ENCODE data around the gene ZBTB7A.

Gene ZBTB7A

GRCh38 chr19:4094291-4094690 lies 27.6 kb upstream of the ZBTB7A start:
- DNase-seq (ENCODE audit: low spot score): no peak

- DNase-seq (ENCODE audit: low spot score): no peak
Observed at GRCh38 chr19:4093643-4094175, 27.0 kb upstream of the ZBTB7A start.

GRCh38 chr19:4090356-4091220 lies 23.9 kb upstream of the ZBTB7A start:
- no peak for DNase-seq (ENCODE audit: low spot score)

- DNase-seq (ENCODE audit: low spot score): no peak
Observed at GRCh38 chr19:4089946-4090345, 23.2 kb upstream of the ZBTB7A start.

GRCh38 chr19:4089400-4089908 lies 22.8 kb upstream of the ZBTB7A start:
- DNase-seq (ENCODE audit: low spot score): peak; percentile 44

GRCh38 chr19:4088975-4089374 lies 22.3 kb upstream of the ZBTB7A start:
- DNase-seq (ENCODE audit: low spot score): peak; percentile 68

- no peak for DNase-seq (ENCODE audit: low spot score)
Observed at GRCh38 chr19:4087787-4088679, 21.3 kb upstream of the ZBTB7A start.

GRCh38 chr19:4086411-4086867 lies 19.7 kb upstream of the ZBTB7A start:
- DNase-seq (ENCODE audit: low spot score): no peak

- DNase-seq (ENCODE audit: low spot score): no peak
Observed at GRCh38 chr19:4084547-4084877, 17.8 kb upstream of the ZBTB7A start.

- peak; percentile 58 for DNase-seq (ENCODE audit: low spot score)
Observed at GRCh38 chr19:4083677-4084546, 17.2 kb upstream of the ZBTB7A start.

GRCh38 chr19:4082172-4082571 lies 15.5 kb upstream of the ZBTB7A start:
- no peak for DNase-seq (ENCODE audit: low spot score)

GRCh38 chr19:4081441-4082129 lies 14.9 kb upstream of the ZBTB7A start:
- no peak for DNase-seq (ENCODE audit: low spot score)

- no peak for DNase-seq (ENCODE audit: low spot score)
Observed at GRCh38 chr19:4080473-4080872, 13.8 kb upstream of the ZBTB7A start.

- DNase-seq (ENCODE audit: low spot score): peak; percentile 40
Observed at GRCh38 chr19:4077800-4078684, 11.3 kb upstream of the ZBTB7A start.

GRCh38 chr19:4077007-4077374 lies 10.3 kb upstream of the ZBTB7A start:
- DNase-seq (ENCODE audit: low spot score): no peak

GRCh38 chr19:4075373-4075772 lies 8.7 kb upstream of the ZBTB7A start:
- no peak for DNase-seq (ENCODE audit: low spot score)

- DNase-seq (ENCODE audit: low spot score): no peak
Observed at GRCh38 chr19:4071610-4072009, 4.9 kb upstream of the ZBTB7A start.

GRCh38 chr19:4069331-4069959 lies 2.7 kb upstream of the ZBTB7A start:
- DNase-seq (ENCODE audit: low spot score): peak; percentile 68

Measured in CD4-positive, alpha-beta T cell treated with Interleukin-6 at 100 ng/mL for 8 hours (primary cell).